GM21825 (cell line): Measurements from ENCODE around the gene PTPRG.

Source experiments
- ATAC-seq: cut with Tn5 transposase; IDR thresholded peaks from one replicate; pipeline ENCODE4 v1.9.1; 2021; ENCODE audit warnings: mild to moderate bottlenecking, moderate library complexity; ENCODE audit not compliant: unreplicated experiment

The PTPRG gene

GRCh38 chr3:61913701-61914100, 352.3 kb downstream of the PTPRG start:
- ATAC-seq, result no peak

GRCh38 chr3:61914276-61914675, 352.9 kb downstream of the PTPRG start:
- no peak for ATAC-seq

- no peak for ATAC-seq
These were observed 353.9 kb downstream of the PTPRG start for GRCh38 chr3:61915296-61915695.

GRCh38 chr3:61919371-61919770, 358.0 kb downstream of the PTPRG start:
- no peak for ATAC-seq

- ATAC-seq, result no peak
These were observed 360.7 kb downstream of the PTPRG start for GRCh38 chr3:61922118-61922517.

GRCh38 chr3:61924090-61924735, 362.8 kb downstream of the PTPRG start:
- ATAC-seq, result no peak

GRCh38 chr3:61924991-61925390, 363.6 kb downstream of the PTPRG start:
- no peak for ATAC-seq

GRCh38 chr3:61925721-61926120, 364.4 kb downstream of the PTPRG start:
- no peak for ATAC-seq

- ATAC-seq, result no peak
These were observed 365.6 kb downstream of the PTPRG start for GRCh38 chr3:61926923-61927322.

- no peak for ATAC-seq
These were observed 366.0 kb downstream of the PTPRG start for GRCh38 chr3:61927332-61927731.

- no peak for ATAC-seq
These were observed 366.7 kb downstream of the PTPRG start for GRCh38 chr3:61928039-61928438.

- no peak for ATAC-seq
These were observed 367.5 kb downstream of the PTPRG start for GRCh38 chr3:61928776-61929314.

GRCh38 chr3:61929617-61930016, 368.2 kb downstream of the PTPRG start:
- no peak for ATAC-seq

GRCh38 chr3:61932499-61932898, 371.1 kb downstream of the PTPRG start:
- ATAC-seq, result no peak

- no peak for ATAC-seq
These were observed 372.6 kb downstream of the PTPRG start for GRCh38 chr3:61933798-61934504.

- ATAC-seq, result no peak
These were observed 373.1 kb downstream of the PTPRG start for GRCh38 chr3:61934505-61934871.

GRCh38 chr3:61935814-61936213, 374.4 kb downstream of the PTPRG start:
- ATAC-seq, result no peak

- no peak for ATAC-seq
These were observed 375.1 kb downstream of the PTPRG start for GRCh38 chr3:61936344-61936937.

GRCh38 chr3:61937477-61937876, 376.1 kb downstream of the PTPRG start:
- ATAC-seq, result no peak

- no peak for ATAC-seq
These were observed 377.6 kb downstream of the PTPRG start for GRCh38 chr3:61938878-61939549.

GRCh38 chr3:61940236-61940635, 378.9 kb downstream of the PTPRG start:
- ATAC-seq, result no peak
